WTC11 (cell line): ENCODE measurements around the gene ANXA9. TPM values are rescaled to one million over a fixed set of nuclear protein-coding genes. Genes with fewer than 3 reads are reported as not detected.
A peak's percentile ranks its signal among the peaks of the same experiment; 100 is the strongest.

Source experiments
- ATAC-seq: fragments of 200-7000 bp; cut with Tn5 transposase; 2 replicates; pipeline ENCODE4 v1.10.0; 2021; ENCODE audit warnings: mild to moderate bottlenecking, moderate library complexity
- CTCF ChIA-PET: fragments of 300-600 bp; sonication (Branson Sonifier 250); formaldehyde crosslinking; loops from one replicate; lab custom pipeline; 2021; ENCODE audit warnings: antibody characterized with exemption; lab: Charles Lee
- POLR2A ChIA-PET: fragments of 350-600 bp; sonication (Branson Sonifier 250); formaldehyde crosslinking; loops from one replicate; lab custom pipeline; 2021; ENCODE audit warnings: antibody characterized with exemption; lab: Charles Lee
- DNase-seq: peaks from one replicate; pipeline ENCODE4 v3.0.0; 2021; ENCODE audit warnings: low spot score
- H3K27ac Mint-ChIP-seq: 2 replicates; pipeline ENCODE4 v1.8.0; 2021; ENCODE audit warnings: mixed read lengths
- H3K27me3 Mint-ChIP-seq: 2 replicates; pipeline ENCODE4 v1.8.0; 2021; ENCODE audit warnings: low read depth, mild to moderate bottlenecking, moderate library complexity, mixed read lengths
- H3K36me3 Mint-ChIP-seq: 2 replicates; pipeline ENCODE4 v1.8.0; 2021; ENCODE audit warnings: mixed read lengths
- H3K4me1 Mint-ChIP-seq: 2 replicates; pipeline ENCODE4 v1.8.0; 2022; ENCODE audit warnings: mixed read lengths
- H3K4me3 Mint-ChIP-seq: 2 replicates; pipeline ENCODE4 v1.8.0; 2021; ENCODE audit warnings: mild to moderate bottlenecking, moderate library complexity, mixed read lengths
- H3K9me3 Mint-ChIP-seq: 2 replicates; pipeline ENCODE4 v1.8.0; 2021; ENCODE audit warnings: mixed read lengths
- ATF1 ChIP-seq: sonication (generic); formaldehyde crosslinking; IDR thresholded peaks from 2 replicates; pipeline ENCODE4 v1.8.1; 2023; ENCODE audit warnings: mild to moderate bottlenecking, moderate library complexity, missing genetic modification reagents
- CDX4 ChIP-seq: fragments of 250-450 bp; sonication (Bioruptor Pico); IDR thresholded peaks from 2 replicates; pipeline ENCODE4 v1.9.0; 2021; ENCODE audit warnings: moderate library complexity, mild to moderate bottlenecking, inconsistent platforms, borderline replicate concordance
- CREB1 ChIP-seq: sonication (generic); formaldehyde crosslinking; IDR thresholded peaks from 2 replicates; pipeline ENCODE4 v1.8.0; 2023; ENCODE audit warnings: mild to moderate bottlenecking, missing genetic modification reagents
- CREM ChIP-seq: sonication (generic); formaldehyde crosslinking; IDR thresholded peaks from 2 replicates; pipeline ENCODE4 v1.8.1; 2022; ENCODE audit warnings: mild to moderate bottlenecking, missing genetic modification reagents, moderate library complexity
- E2F4 ChIP-seq: sonication (generic); formaldehyde crosslinking; IDR thresholded peaks from 2 replicates; pipeline ENCODE4 v1.8.1; 2022; ENCODE audit warnings: low read depth, mild to moderate bottlenecking, moderate library complexity, missing genetic modification reagents, borderline replicate concordance
- ESRRA ChIP-seq: sonication (generic); formaldehyde crosslinking; IDR thresholded peaks from 2 replicates; pipeline ENCODE4 v1.8.1; 2022; ENCODE audit warnings: mild to moderate bottlenecking, missing genetic modification reagents, borderline replicate concordance
- FOXP4 ChIP-seq: sonication (generic); formaldehyde crosslinking; IDR thresholded peaks from 2 replicates; pipeline ENCODE4 v1.8.0; 2022; ENCODE audit warnings: mild to moderate bottlenecking, missing genetic modification reagents
- GTF2I ChIP-seq: fragments of 250-450 bp; sonication (Bioruptor Pico); conservative IDR thresholded peaks from 2 replicates; pipeline ENCODE4 v1.4.0; 2021; ENCODE audit warnings: mild to moderate bottlenecking
- HMGXB4 ChIP-seq: sonication (generic); formaldehyde crosslinking; IDR thresholded peaks from 2 replicates; pipeline ENCODE4 v1.8.1; 2023; ENCODE audit warnings: mild to moderate bottlenecking, moderate library complexity, missing genetic modification reagents
- NFATC4 ChIP-seq: fragments of 250-450 bp; sonication (Bioruptor Pico); IDR thresholded peaks from 2 replicates; pipeline ENCODE4 v1.9.0; 2021; ENCODE audit warnings: mild to moderate bottlenecking
- NR2C2 ChIP-seq: sonication (generic); formaldehyde crosslinking; IDR thresholded peaks from 2 replicates; pipeline ENCODE4 v1.8.0; 2022; ENCODE audit warnings: mild to moderate bottlenecking, missing genetic modification reagents
- RORB ChIP-seq: fragments of 250-450 bp; sonication (Bioruptor Pico); IDR thresholded peaks from 2 replicates; pipeline ENCODE4 v1.9.0; 2021; ENCODE audit warnings: mild to moderate bottlenecking
- STAT6 ChIP-seq: sonication (generic); formaldehyde crosslinking; conservative IDR thresholded peaks from 2 replicates; pipeline ENCODE4 v1.8.1; 2023; ENCODE audit warnings: mild to moderate bottlenecking, low read depth, missing genetic modification reagents, moderate library complexity
- TCF7 ChIP-seq: sonication (generic); formaldehyde crosslinking; IDR thresholded peaks from 2 replicates; pipeline ENCODE4 v1.8.0; 2022; ENCODE audit warnings: mild to moderate bottlenecking, low read depth, missing genetic modification reagents, moderate library complexity
- ZNF317 ChIP-seq: sonication (generic); formaldehyde crosslinking; IDR thresholded peaks from 2 replicates; pipeline ENCODE4 v1.8.1; 2023; ENCODE audit warnings: low read depth, mild to moderate bottlenecking, moderate library complexity, missing genetic modification reagents, borderline replicate concordance
- ZNF423 ChIP-seq: fragments of 250-450 bp; sonication (Bioruptor Pico); IDR thresholded peaks from 2 replicates; pipeline ENCODE4 v2.1.2; 2022; ENCODE audit warnings: mild to moderate bottlenecking, moderate library complexity
- ZNF425 ChIP-seq: fragments of 250-450 bp; sonication (Bioruptor Pico); conservative IDR thresholded peaks from 2 replicates; pipeline ENCODE4 v1.9.0; 2021; ENCODE audit warnings: mild to moderate bottlenecking
- total RNA-seq: library from RNA; stranded (reverse); gene quantifications from 3 replicates; pipeline ENCODE4 v1.2.3, GENCODE V29; 2021
- TF ChIP-seq, protein P1 (sequence below): sonication (generic); formaldehyde crosslinking; IDR thresholded peaks from 2 replicates; pipeline ENCODE4 v1.8.1; 2023; ENCODE audit warnings: mild to moderate bottlenecking, missing genetic modification reagents
- TF ChIP-seq, protein P2 (sequence below): sonication (generic); formaldehyde crosslinking; IDR thresholded peaks from 2 replicates; pipeline ENCODE4 v1.8.0; 2022; ENCODE audit warnings: mild to moderate bottlenecking, missing genetic modification reagents
- TF ChIP-seq, protein P3 (sequence below): sonication (generic); formaldehyde crosslinking; conservative IDR thresholded peaks from 2 replicates; pipeline ENCODE4 v1.8.1; 2022; ENCODE audit warnings: mild to moderate bottlenecking, missing genetic modification reagents

ANXA9 gene
- total RNA-seq, 1 experiment from 2014 or later = 1.6 TPM

DNA sequence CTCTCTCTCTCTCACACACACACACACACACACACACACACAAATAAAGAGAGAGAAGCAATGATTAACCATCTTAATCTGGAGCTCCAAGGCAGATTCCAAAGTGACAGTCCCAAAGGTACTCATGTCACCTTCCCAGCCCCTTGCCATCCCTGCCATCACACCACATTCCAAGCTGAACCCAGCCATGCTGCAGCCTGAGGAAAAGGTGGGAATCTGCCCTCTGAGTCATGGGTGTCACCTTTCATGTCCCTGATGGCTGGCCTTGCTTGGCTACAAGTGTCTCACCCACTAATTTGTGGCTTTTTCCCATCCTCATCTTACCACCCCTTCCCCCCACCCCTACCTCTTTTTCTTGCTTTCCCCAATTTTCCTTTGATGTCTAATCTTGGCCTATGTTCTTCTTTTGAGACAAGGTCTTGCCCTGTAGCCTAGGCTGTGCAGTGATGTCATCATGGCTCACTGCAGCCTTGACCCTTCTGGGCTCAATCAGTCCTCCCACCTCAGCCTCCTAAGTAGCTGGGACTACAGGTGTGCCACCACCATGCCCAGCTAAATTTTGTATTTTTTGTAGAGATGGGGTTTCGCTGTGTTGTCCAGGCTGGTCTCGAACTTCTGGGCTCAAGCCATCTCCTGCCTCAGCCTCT, 3.2 kb downstream of the ANXA9 start:
- 0 out of 2 replicates have a peak overlapping the region, but pooled peaks have one; percentile 8 for H3K27ac Mint-ChIP-seq

More for the DNA sequence above, 3.2 kb downstream of the ANXA9 start:
- no peaks in the 10 kb centered on the region for H3K36me3 Mint-ChIP-seq
- CTCF ChIA-PET = interaction anchor here (0.6 to 10.3 kb wide), 2 partner anchors 9 to 75 kb away, joined by 5 to 109 read pairs; no protein-coding TSS in a partner anchor
- no peaks in the 10 kb centered on the region for H3K27me3 Mint-ChIP-seq
- no peaks in the 10 kb centered on the region for H3K9me3 Mint-ChIP-seq
- no peak overlapping the region for H3K4me3 Mint-ChIP-seq
- POLR2A ChIA-PET = no interaction called here
- no peak for ATAC-seq
- H3K4me1 Mint-ChIP-seq = peaks cover 20% of the 10 kb centered on the region
- TF ChIP-seq CREB1 (no peak), E2F4 (no peak), ZNF425 (CRISPR knock-in tag) (no peak), CDX4 (CRISPR knock-in tag) (no peak), CREM (no peak), FOXP4 (CRISPR knock-in tag) (no peak), ESRRA (CRISPR knock-in tag) (no peak), GTF2I (CRISPR knock-in tag) (no peak), ZNF423 (no peak), NR2C2 (CRISPR knock-in tag) (no peak), RORB (CRISPR knock-in tag) (no peak), ATF1 (CRISPR knock-in tag) (no peak), STAT6 (CRISPR knock-in tag) (no peak), NFATC4 (no peak), ZNF317 (no peak), TCF7 (CRISPR knock-in tag) (no peak), HMGXB4 (CRISPR knock-in tag) (no peak)
- TF ChIP-seq, protein P1, sequence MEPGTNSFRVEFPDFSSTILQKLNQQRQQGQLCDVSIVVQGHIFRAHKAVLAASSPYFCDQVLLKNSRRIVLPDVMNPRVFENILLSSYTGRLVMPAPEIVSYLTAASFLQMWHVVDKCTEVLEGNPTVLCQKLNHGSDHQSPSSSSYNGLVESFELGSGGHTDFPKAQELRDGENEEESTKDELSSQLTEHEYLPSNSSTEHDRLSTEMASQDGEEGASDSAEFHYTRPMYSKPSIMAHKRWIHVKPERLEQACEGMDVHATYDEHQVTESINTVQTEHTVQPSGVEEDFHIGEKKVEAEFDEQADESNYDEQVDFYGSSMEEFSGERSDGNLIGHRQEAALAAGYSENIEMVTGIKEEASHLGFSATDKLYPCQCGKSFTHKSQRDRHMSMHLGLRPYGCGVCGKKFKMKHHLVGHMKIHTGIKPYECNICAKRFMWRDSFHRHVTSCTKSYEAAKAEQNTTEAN (CRISPR knock-in tag) = no peak
- TF ChIP-seq, protein P2, sequence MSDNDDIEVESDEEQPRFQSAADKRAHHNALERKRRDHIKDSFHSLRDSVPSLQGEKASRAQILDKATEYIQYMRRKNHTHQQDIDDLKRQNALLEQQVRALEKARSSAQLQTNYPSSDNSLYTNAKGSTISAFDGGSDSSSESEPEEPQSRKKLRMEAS = no peak
- TF ChIP-seq, protein P3, sequence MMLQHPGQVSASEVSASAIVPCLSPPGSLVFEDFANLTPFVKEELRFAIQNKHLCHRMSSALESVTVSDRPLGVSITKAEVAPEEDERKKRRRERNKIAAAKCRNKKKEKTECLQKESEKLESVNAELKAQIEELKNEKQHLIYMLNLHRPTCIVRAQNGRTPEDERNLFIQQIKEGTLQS (CRISPR knock-in tag) = no peak
- TF ChIP-seq, all 79 proteins: peak for 0
- DNase-seq = no peak
